ENCODE measurements around the gene RBP4. TPM values are rescaled to one million over a fixed set of nuclear protein-coding genes. Genes with fewer than 3 reads are reported as not detected.

RBP4 gene
- polyA plus RNA-seq, 3 donors, result 0.25 to 0.64 TPM; not detected in 1

DNA sequence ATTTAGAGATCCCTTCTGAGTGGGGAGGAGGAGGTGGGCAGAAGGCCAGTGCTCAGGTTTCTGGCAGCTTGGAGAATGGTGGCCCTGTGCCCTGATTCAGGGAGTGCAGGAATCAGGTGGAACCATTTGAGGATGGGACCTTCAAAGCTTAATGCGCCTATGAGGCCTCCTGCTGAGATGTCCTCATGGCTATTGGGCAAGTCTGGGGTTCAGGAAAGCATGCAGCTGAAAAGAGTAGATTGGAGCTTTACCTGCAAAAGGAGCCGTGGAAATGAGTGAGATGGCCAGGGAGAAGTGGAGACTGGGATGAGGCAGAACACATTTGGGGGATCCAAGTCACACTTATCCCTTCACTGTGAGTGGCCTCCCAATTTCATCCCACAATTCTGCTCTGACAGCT lies 28.4 kb downstream of the RBP4 start:
- peak overlapping the region; percentile 14 to 20 for H3K27ac ChIP-seq (ENCODE audit: low read depth in 1 of 2, low read length in 2 of 2)
- Mint-ChIP-seq H3K27me3 (ENCODE audit: low read depth in 3 of 3) (peaks cover 27 to 42% (median 31%) of the 10 kb centered on the region in 3 donors), H3K36me3 (peaks cover 9 to 13% of the 10 kb centered on the region in 2 donors), H3K4me3 (peak overlapping the region; percentile 54 to 84), H3K9me3 (peaks cover 0 to 10% (median 4%) of the 10 kb centered on the region in 7 donors), H3K27ac (peak overlapping the region in 4 of 7 donors; percentile 33 to 85 (median 79)), H3K4me1 (peaks cover 41% of the 10 kb centered on the region)
- no peaks in the 10 kb centered on the region for H4K20me1 ChIP-seq (ENCODE audit: insufficient read depth, low read length)
- TF ChIP-seq, protein P1, sequence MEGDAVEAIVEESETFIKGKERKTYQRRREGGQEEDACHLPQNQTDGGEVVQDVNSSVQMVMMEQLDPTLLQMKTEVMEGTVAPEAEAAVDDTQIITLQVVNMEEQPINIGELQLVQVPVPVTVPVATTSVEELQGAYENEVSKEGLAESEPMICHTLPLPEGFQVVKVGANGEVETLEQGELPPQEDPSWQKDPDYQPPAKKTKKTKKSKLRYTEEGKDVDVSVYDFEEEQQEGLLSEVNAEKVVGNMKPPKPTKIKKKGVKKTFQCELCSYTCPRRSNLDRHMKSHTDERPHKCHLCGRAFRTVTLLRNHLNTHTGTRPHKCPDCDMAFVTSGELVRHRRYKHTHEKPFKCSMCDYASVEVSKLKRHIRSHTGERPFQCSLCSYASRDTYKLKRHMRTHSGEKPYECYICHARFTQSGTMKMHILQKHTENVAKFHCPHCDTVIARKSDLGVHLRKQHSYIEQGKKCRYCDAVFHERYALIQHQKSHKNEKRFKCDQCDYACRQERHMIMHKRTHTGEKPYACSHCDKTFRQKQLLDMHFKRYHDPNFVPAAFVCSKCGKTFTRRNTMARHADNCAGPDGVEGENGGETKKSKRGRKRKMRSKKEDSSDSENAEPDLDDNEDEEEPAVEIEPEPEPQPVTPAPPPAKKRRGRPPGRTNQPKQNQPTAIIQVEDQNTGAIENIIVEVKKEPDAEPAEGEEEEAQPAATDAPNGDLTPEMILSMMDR (IDR thresholded peaks at IDR 0.05), result no peak
- H3K4me3 ChIP-seq (replicated peaks in 1 of 3; ENCODE audit: low read depth in 2 of 3, low read length in 3 of 3), result peak overlapping the region in 1 of 3 experiments; percentile 61
- no peak for DNase-seq
- peaks cover 0 to 3% of the 10 kb centered on the region in 2 donors for H3K9me3 ChIP-seq (replicated peaks in 1 of 2; ENCODE audit: control insufficient read depth in 1 of 2, insufficient read depth in 1 of 2, low read length in 2 of 2)
- H3K4me2 ChIP-seq (replicated peaks; ENCODE audit: extremely low read depth, low read length, poor library complexity, severe bottlenecking), result peak overlapping the region; percentile 70
- H3K27me3 ChIP-seq (ENCODE audit: control insufficient read depth in 2 of 2, insufficient read depth in 2 of 2, low read length in 2 of 2), result peaks cover 15 to 27% of the 10 kb centered on the region in 2 donors
- intact Hi-C loops (cut with micrococcal nuclease), result no loop called here
- H3K79me2 ChIP-seq (ENCODE audit: insufficient read depth, low read length), result no peaks in the 10 kb centered on the region
- H3K36me3 ChIP-seq (replicated peaks in 1 of 2; ENCODE audit: control insufficient read depth in 1 of 2, insufficient read depth in 2 of 2, low read length in 2 of 2), result no peaks in the 10 kb centered on the region
- no peak overlapping the region for H3K9ac ChIP-seq (ENCODE audit: insufficient read depth, low read length, poor library complexity, severe bottlenecking)
- H3K4me1 ChIP-seq (ENCODE audit: control insufficient read depth in 1 of 2, insufficient read depth in 2 of 2, low read length in 2 of 2), result peaks cover 34 to 50% of the 10 kb centered on the region in 2 donors
- WGBS (ENCODE audit: insufficient coverage), result 29% methylated on average over 1 of the region's 2 CpGs
- no peak overlapping the region for H2AFZ ChIP-seq (ENCODE audit: insufficient read depth, low read depth, low read length, poor library complexity, severe bottlenecking)

DNA sequence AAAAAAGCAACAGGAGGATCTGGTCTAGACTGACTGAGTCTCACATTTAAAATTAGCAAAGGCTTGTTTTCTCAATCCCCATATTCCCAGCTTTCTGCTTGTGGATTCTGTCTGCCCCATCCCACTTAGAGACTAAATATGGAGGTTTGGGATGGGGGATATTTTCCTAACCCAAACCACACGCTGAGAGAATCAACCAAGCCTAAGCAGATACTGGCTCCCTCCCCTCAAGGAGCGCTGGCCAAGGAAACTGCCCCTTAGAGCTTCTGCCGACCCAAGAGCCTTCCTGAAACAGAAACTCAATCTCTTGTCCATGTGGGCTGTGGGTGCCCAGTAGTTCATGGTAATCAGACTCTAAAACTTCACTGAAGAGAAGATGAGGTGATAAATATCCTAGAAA lies 30.7 kb downstream of the RBP4 start:
- Mint-ChIP-seq H3K4me1 (peaks cover 63% of the 10 kb centered on the region), H3K9me3 (peaks cover 0 to 14% (median 7%) of the 10 kb centered on the region in 7 donors), H3K27me3 (ENCODE audit: low read depth in 3 of 3) (peaks cover 36 to 54% (median 41%) of the 10 kb centered on the region in 3 donors), H3K27ac (no peak overlapping the region), H3K4me3 (peak overlapping the region in 1 of 2 donors; percentile 67), H3K36me3 (peaks cover 7 to 15% of the 10 kb centered on the region in 2 donors)
- H3K27me3 ChIP-seq (ENCODE audit: control insufficient read depth in 2 of 2, insufficient read depth in 2 of 2, low read length in 2 of 2), result peaks cover 19 to 37% of the 10 kb centered on the region in 2 donors
- H3K9me3 ChIP-seq (replicated peaks in 1 of 2; ENCODE audit: control insufficient read depth in 1 of 2, insufficient read depth in 1 of 2, low read length in 2 of 2), result peaks cover 0 to 3% of the 10 kb centered on the region in 2 donors
- H3K79me2 ChIP-seq (ENCODE audit: insufficient read depth, low read length), result no peaks in the 10 kb centered on the region
- H3K4me1 ChIP-seq (ENCODE audit: control insufficient read depth in 1 of 2, insufficient read depth in 2 of 2, low read length in 2 of 2), result peaks cover 55 to 72% of the 10 kb centered on the region in 2 donors
- no peak overlapping the region for H3K27ac ChIP-seq (ENCODE audit: low read depth in 1 of 2, low read length in 2 of 2)
- no peaks in the 10 kb centered on the region for H4K20me1 ChIP-seq (ENCODE audit: insufficient read depth, low read length)
- 100% methylated on average over 1 of the region's 3 CpGs for WGBS (ENCODE audit: insufficient coverage)
- no peak overlapping the region for H3K4me2 ChIP-seq (replicated peaks; ENCODE audit: extremely low read depth, low read length, poor library complexity, severe bottlenecking)
- intact Hi-C loops (cut with micrococcal nuclease), result no loop called here
- no peak overlapping the region for H3K9ac ChIP-seq (ENCODE audit: insufficient read depth, low read length, poor library complexity, severe bottlenecking)
- H3K4me3 ChIP-seq (replicated peaks in 1 of 3; ENCODE audit: low read depth in 2 of 3, low read length in 3 of 3), result no peak overlapping the region
- DNase-seq, result no peak
- H2AFZ ChIP-seq (ENCODE audit: insufficient read depth, low read depth, low read length, poor library complexity, severe bottlenecking), result no peak overlapping the region
- TF ChIP-seq, protein P1 (IDR thresholded peaks at IDR 0.05), result no peak
- no peaks in the 10 kb centered on the region for H3K36me3 ChIP-seq (replicated peaks in 1 of 2; ENCODE audit: control insufficient read depth in 1 of 2, insufficient read depth in 2 of 2, low read length in 2 of 2)
